ENCODE measurements around the gene MARCHF6.

DNA sequence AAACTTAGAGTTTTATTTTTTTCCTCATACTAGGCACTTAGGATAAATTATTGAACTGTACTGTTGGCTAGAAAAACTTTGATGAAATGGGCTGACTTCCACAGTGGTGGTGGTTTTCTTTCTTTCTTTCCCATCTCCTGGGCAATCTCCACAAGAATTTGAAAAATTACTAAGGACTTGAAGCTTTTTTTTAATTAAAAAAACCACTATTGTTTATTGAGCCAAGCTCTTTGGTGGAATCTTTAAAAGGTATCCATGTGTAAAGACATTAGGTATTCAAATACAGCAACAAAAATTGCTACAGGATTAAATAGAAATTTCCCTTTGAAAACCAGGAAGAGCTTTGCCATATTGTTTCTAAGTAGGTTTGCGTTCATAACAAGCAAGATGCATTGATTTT is 14.1 kb downstream of the MARCHF6 start:
- TF ChIP-seq, protein P1, sequence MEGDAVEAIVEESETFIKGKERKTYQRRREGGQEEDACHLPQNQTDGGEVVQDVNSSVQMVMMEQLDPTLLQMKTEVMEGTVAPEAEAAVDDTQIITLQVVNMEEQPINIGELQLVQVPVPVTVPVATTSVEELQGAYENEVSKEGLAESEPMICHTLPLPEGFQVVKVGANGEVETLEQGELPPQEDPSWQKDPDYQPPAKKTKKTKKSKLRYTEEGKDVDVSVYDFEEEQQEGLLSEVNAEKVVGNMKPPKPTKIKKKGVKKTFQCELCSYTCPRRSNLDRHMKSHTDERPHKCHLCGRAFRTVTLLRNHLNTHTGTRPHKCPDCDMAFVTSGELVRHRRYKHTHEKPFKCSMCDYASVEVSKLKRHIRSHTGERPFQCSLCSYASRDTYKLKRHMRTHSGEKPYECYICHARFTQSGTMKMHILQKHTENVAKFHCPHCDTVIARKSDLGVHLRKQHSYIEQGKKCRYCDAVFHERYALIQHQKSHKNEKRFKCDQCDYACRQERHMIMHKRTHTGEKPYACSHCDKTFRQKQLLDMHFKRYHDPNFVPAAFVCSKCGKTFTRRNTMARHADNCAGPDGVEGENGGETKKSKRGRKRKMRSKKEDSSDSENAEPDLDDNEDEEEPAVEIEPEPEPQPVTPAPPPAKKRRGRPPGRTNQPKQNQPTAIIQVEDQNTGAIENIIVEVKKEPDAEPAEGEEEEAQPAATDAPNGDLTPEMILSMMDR (IDR thresholded peaks at IDR 0.05) = no peak
- no peak for TF ChIP-seq POLR2A (IDR thresholded peaks at IDR 0.05)
